Right lobe of liver (tissue), 4 donors: ENCODE results near the gene STK33.
"Not testable (repeated sequence)": the region's sequence is repeated elsewhere in the genome, so short reads cannot be mapped to it uniquely, and the experiment has no call there.

ENCODE experiments used
- POLR2A ChIP-seq: fragments of 450-650 bp; IDR thresholded peaks from one replicate; pipeline ENCODE4 v1.6.1; 2017; ENCODE audit warnings: antibody characterized with exemption, mild to moderate bottlenecking
- TF ChIP-seq, protein P1 (sequence below), 4 donors: fragments of 200-600 bp in 3 of 4; fragments of 450-650 bp in 1 of 4; IDR thresholded peaks; one replicate each; pipeline versions ENCODE4 v1.5.1 to v1.8.0; 2016 to 2022; ENCODE audit warnings: antibody characterized with exemption in 4 of 4, mild to moderate bottlenecking in 2 of 4
- donor health status: DM: no; HTN: no; CAD: no.
- donor health status: DM: no; HTN: no; CAD: no.
- donor health status: DM: no; HTN: yes; CAD: no.

DNA sequence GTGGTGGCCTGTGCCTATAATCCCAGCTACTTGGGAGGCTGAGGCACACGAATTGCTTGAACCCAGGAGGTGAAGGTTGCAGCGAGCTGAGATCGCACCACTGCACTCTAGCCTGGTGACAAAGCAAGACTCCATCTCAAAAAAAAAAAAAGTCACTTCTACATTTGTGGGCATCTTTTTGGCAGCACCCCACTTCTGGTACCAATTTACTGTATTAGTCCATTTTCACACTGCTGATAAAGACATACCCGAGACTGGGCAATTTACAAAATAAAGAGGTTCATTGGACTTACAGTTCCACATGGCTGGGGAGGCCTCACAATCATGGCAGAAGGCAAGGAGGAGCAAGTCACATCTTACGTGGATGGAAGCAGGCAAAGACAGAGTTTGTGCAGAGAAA, 126.2 kb downstream of the STK33 start:
- TF ChIP-seq, protein P1, sequence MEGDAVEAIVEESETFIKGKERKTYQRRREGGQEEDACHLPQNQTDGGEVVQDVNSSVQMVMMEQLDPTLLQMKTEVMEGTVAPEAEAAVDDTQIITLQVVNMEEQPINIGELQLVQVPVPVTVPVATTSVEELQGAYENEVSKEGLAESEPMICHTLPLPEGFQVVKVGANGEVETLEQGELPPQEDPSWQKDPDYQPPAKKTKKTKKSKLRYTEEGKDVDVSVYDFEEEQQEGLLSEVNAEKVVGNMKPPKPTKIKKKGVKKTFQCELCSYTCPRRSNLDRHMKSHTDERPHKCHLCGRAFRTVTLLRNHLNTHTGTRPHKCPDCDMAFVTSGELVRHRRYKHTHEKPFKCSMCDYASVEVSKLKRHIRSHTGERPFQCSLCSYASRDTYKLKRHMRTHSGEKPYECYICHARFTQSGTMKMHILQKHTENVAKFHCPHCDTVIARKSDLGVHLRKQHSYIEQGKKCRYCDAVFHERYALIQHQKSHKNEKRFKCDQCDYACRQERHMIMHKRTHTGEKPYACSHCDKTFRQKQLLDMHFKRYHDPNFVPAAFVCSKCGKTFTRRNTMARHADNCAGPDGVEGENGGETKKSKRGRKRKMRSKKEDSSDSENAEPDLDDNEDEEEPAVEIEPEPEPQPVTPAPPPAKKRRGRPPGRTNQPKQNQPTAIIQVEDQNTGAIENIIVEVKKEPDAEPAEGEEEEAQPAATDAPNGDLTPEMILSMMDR (IDR thresholded peaks at IDR 0.05), result not testable (repeated sequence)
- not testable (repeated sequence) for TF ChIP-seq POLR2A
